A549 (cell line): ENCODE measurements around the gene DEUP1. TPM values are rescaled to one million over a fixed set of nuclear protein-coding genes. Genes with fewer than 3 reads are reported as not detected.

ENCODE experiments used
- ATAC-seq, 2 experiments: fragments of 200-7000 bp in 1 of 2; fragments of >200 bp in 1 of 2; cut with Nextera tagmentation in 1 of 2; cut with Tn5 transposase in 1 of 2; 3 replicates each; pipeline versions ENCODE4 v1.8.0 to v1.9.1; 2018 to 2020; ENCODE audit warnings: mild to moderate bottlenecking in 1 of 2, moderate library complexity in 1 of 2
- CTCF ChIA-PET: fragments of 300-600 bp; sonication (Branson Sonifier 250); formaldehyde crosslinking; extraction: SDS; loops from one replicate; lab custom pipeline; 2021; ENCODE audit warnings: antibody characterized with exemption, inconsistent platforms; lab: Yijun Ruan, JAX
- POLR2A ChIA-PET: fragments of 350-600 bp; formaldehyde crosslinking; extraction: SDS; loops from one replicate; lab custom pipeline; 2021; ENCODE audit warnings: antibody characterized with exemption, inconsistent platforms; lab: Yijun Ruan, JAX
- DNase-seq, 2 experiments: peaks; one replicate each; pipeline versions ENCODE4 v3.0.0 to v3.0.0-alpha.2; 2011 to 2016; ENCODE audit warnings: low read depth in 1 of 2, low spot score in 1 of 2
- FAIRE-seq: peaks from 2 replicates; lab custom pipeline; 2011; peaks lifted over from hg19 to GRCh38; lab: Jason Lieb, UNC
- H3K27ac ChIP-seq, 2 experiments: fragments of >200 bp; sonication (Bioruptor Twin); formaldehyde crosslinking; 3 replicates each; pipeline ENCODE4 v1.5.1; 2016 to 2017
- H3K4me1 ChIP-seq: fragments of >200 bp; sonication (Bioruptor Twin); formaldehyde crosslinking; 3 replicates; pipeline ENCODE4 v1.6.1; 2016
- H3K4me2 ChIP-seq: fragments of >200 bp; sonication (Bioruptor Twin); formaldehyde crosslinking; 3 replicates; pipeline ENCODE4 v1.6.1; 2016
- H3K4me3 ChIP-seq: fragments of >200 bp; sonication (Bioruptor Twin); formaldehyde crosslinking; 3 replicates; pipeline ENCODE4 v1.5.1; 2016
- H3K9me3 ChIP-seq: fragments of >200 bp; sonication (Bioruptor Twin); formaldehyde crosslinking; 3 replicates; pipeline ENCODE4 v1.6.1; 2016
- BCL3 ChIP-seq: fragments of >200 bp; sonication (Bioruptor Twin); formaldehyde crosslinking; IDR thresholded peaks from 3 replicates; pipeline ENCODE4 v1.6.1; 2016
- BHLHE40 ChIP-seq: IDR thresholded peaks from 2 replicates; pipeline ENCODE4 v1.6.1; 2012; ENCODE audit warnings: low read depth, low read length, inconsistent platforms
- CHD2 ChIP-seq: fragments of 150-350 bp; IDR thresholded peaks from 2 replicates; pipeline ENCODE4 v1.6.1; 2014; ENCODE audit warnings: low read length; ENCODE audit not compliant: partially characterized antibody
- CHD4 ChIP-seq: fragments of 200-600 bp; sonication (generic); IDR thresholded peaks from 2 replicates; pipeline ENCODE4 v1.6.1; 2016; ENCODE audit warnings: antibody characterized with exemption, mild to moderate bottlenecking, borderline replicate concordance
- CTCF ChIP-seq: fragments of >200 bp; sonication (Bioruptor Twin); formaldehyde crosslinking; IDR thresholded peaks from 3 replicates; pipeline ENCODE4 v1.5.1; 2016
- EP300 ChIP-seq, 2 experiments: fragments of >200 bp; sonication (Bioruptor Twin); formaldehyde crosslinking; IDR thresholded peaks; 2 replicates in 1 of 2; 3 replicates in 1 of 2; pipeline ENCODE4 v1.6.1; 2016 to 2017
- ESRRA ChIP-seq: fragments of 150-350 bp; IDR thresholded peaks from 2 replicates; pipeline ENCODE4 v1.6.1; 2014; ENCODE audit warnings: mild to moderate bottlenecking, low read length, borderline replicate concordance
- GATA3 ChIP-seq: IDR thresholded peaks from 2 replicates; pipeline ENCODE4 v1.6.1; 2012; ENCODE audit warnings: borderline replicate concordance
- HES2 ChIP-seq: fragments of >200 bp; sonication (Bioruptor Twin); formaldehyde crosslinking; IDR thresholded peaks from 2 replicates; pipeline ENCODE4 v1.6.1; 2016
- HMGXB4 ChIP-seq: fragments of 250-450 bp; sonication (Bioruptor Pico); IDR thresholded peaks from 2 replicates; pipeline ENCODE4 v1.5.0; 2021; ENCODE audit warnings: mild to moderate bottlenecking, moderate library complexity, borderline replicate concordance
- HOXA7 ChIP-seq: fragments of 250-450 bp; sonication (Bioruptor Pico); IDR thresholded peaks from 2 replicates; pipeline ENCODE4 v1.5.0; 2020; ENCODE audit warnings: mild to moderate bottlenecking, moderate library complexity
- JUN ChIP-seq, 2 experiments: fragments of >200 bp; sonication (Bioruptor Twin); formaldehyde crosslinking; IDR thresholded peaks; 2 replicates in 1 of 2; 3 replicates in 1 of 2; pipeline ENCODE4 v1.6.1; 2016 to 2017
- MYC ChIP-seq: IDR thresholded peaks from 2 replicates; pipeline ENCODE4 v1.6.1; 2012; ENCODE audit warnings: mild to moderate bottlenecking, inconsistent platforms, low read length, improper control_type of control experiment, borderline replicate concordance
- NFE2L2 ChIP-seq: fragments of 150-350 bp; conservative IDR thresholded peaks from 2 replicates; pipeline ENCODE4 v1.6.1; 2014; ENCODE audit warnings: low read length
- NPAS2 ChIP-seq: fragments of 250-450 bp; sonication (Bioruptor Pico); IDR thresholded peaks from 2 replicates; pipeline ENCODE4 v1.8.0; 2022; ENCODE audit warnings: mild to moderate bottlenecking, moderate library complexity, borderline replicate concordance
- REST ChIP-seq: fragments of 200-600 bp; sonication (generic); IDR thresholded peaks from 2 replicates; pipeline ENCODE4 v1.6.1; 2016; ENCODE audit warnings: antibody characterized with exemption, mild to moderate bottlenecking, moderate library complexity
- SREBF2 ChIP-seq: fragments of 450-650 bp; IDR thresholded peaks from 2 replicates; pipeline ENCODE4 v1.6.1; 2014; ENCODE audit warnings: mild to moderate bottlenecking, moderate library complexity
- TFCP2L1 ChIP-seq: fragments of 250-450 bp; sonication (Bioruptor Pico); IDR thresholded peaks from 2 replicates; pipeline ENCODE4 v1.5.0; 2021; ENCODE audit warnings: mild to moderate bottlenecking
- USF2 ChIP-seq: fragments of 450-650 bp; IDR thresholded peaks from 2 replicates; pipeline ENCODE4 v1.6.1; 2014; ENCODE audit warnings: antibody characterized with exemption
- ZNF302 ChIP-seq: fragments of 250-450 bp; sonication (Bioruptor Pico); IDR thresholded peaks from 2 replicates; pipeline ENCODE4 v1.9.0; 2021; ENCODE audit warnings: inconsistent platforms, mild to moderate bottlenecking, moderate library complexity
- WGBS: methylation state at CpG from one replicate; pipeline ENCODE4 v1.1.6; 2017; ENCODE audit errors: missing lambda C conversion rate; 5-methylcytosine and 5-hydroxymethylcytosine counted together
- polyA plus RNA-seq, 4 experiments: library from polyadenylated mRNA; depleted of rRNA in 3 of 4; stranded (reverse); fragments of >200 nt; fragmentation: RNase III in 1 of 4; extraction: RNeasy Plus Mini Kit Qiagen cat#74134 plus additional on column Dnase treatment in 1 of 4; gene quantifications; 2 replicates in 3 of 4; 3 replicates in 1 of 4; pipeline ENCODE4 v1.2.3, GENCODE V29; 2011 to 2017

DEUP1 gene
- polyA plus RNA-seq, 2 of the 4 experiments (the other 2 are of a cell fraction), result not detected

GRCh38 chr11:93467054-93467453 lies 136.5 kb downstream of the DEUP1 start:
- WGBS, result 40% methylated on average over 4 of the region's 4 CpGs
- POLR2A ChIA-PET, result no interaction called here
- CTCF ChIA-PET, result no interaction called here
- Histone ChIP-seq H3K4me1 (no peaks in the 10 kb centered on the region), H3K27ac (no peak overlapping the region), H3K4me2 (no peak overlapping the region), H3K4me3 (no peak overlapping the region), H3K9me3 (no peaks in the 10 kb centered on the region)
- no peak for DNase-seq
- ATAC-seq, result no peak
- no peak for FAIRE-seq
- TF ChIP-seq GATA3 (no peak), BHLHE40 (no peak), NPAS2 (no peak), NFE2L2 (no peak)

GRCh38 chr11:93468290-93468689 lies 137.7 kb downstream of the DEUP1 start:
- Histone ChIP-seq H3K27ac (no peak overlapping the region), H3K4me2 (no peak overlapping the region), H3K4me1 (no peaks in the 10 kb centered on the region), H3K4me3 (no peak overlapping the region), H3K9me3 (no peaks in the 10 kb centered on the region)
- no peak for DNase-seq
- ATAC-seq, result no peak
- no peak for FAIRE-seq
- ChIA-PET CTCF (interaction anchor here (0.6 to 0.7 kb wide), 2 partner anchors 9 to 346 kb away, joined by 3 to 4 read pairs; no protein-coding TSS in a partner anchor), POLR2A (no interaction called here)
- 44% methylated on average over 5 of the region's 5 CpGs for WGBS
- no peak for TF ChIP-seq BCL3
- TF ChIP-seq MYC, result no peak
- TF ChIP-seq CHD2, result no peak
- TF ChIP-seq USF2, result no peak
- no peak for TF ChIP-seq GATA3
- TF ChIP-seq ESRRA, result no peak
- TF ChIP-seq HMGXB4 (CRISPR knock-in tag), result no peak

- 77% methylated on average over 1 of the region's 1 CpG for WGBS
- ATAC-seq, result no peak
- Histone ChIP-seq H3K9me3 (0 out of 3 replicates have a peak, but pooled peaks cover 3% of the 10 kb centered on the region), H3K4me3 (no peak overlapping the region), H3K27ac (no peak overlapping the region), H3K4me2 (no peak overlapping the region)
- CTCF ChIA-PET, result no interaction called here
- POLR2A ChIA-PET, result no interaction called here
- TF ChIP-seq HOXA7, result no peak
- no peak for TF ChIP-seq USF2
- no peak for TF ChIP-seq HES2
- no peak for TF ChIP-seq GATA3
- TF ChIP-seq CTCF, result no peak
- no peak for TF ChIP-seq EP300 (IDR thresholded peaks at IDR 0.05)
- TF ChIP-seq JUN (IDR thresholded peaks at IDR 0.05), result no peak
- TF ChIP-seq REST, result no peak
- no peak for TF ChIP-seq ZNF302
- TF ChIP-seq TFCP2L1 (CRISPR knock-in tag), result no peak
- TF ChIP-seq SREBF2, result no peak
- no peak for TF ChIP-seq CHD4
- TF ChIP-seq, all 56 proteins: peak for 0
- peaks cover 15% of the 10 kb centered on the region for H3K4me1 ChIP-seq
- FAIRE-seq, result no peak
- no peak for DNase-seq
Observed at GRCh38 chr11:93474123-93474522, 143.6 kb downstream of the DEUP1 start.
